K562 treated with DMSO at 1 percent for 12 hours (cell line): Measurements from ENCODE around the gene HSD3B1. TPM values are rescaled to one million over a fixed set of nuclear protein-coding genes. Genes with fewer than 3 reads are reported as not detected.

Source experiments
- total RNA-seq: library from RNA; unstranded; fragments of 300-600 nt; gene quantifications from 2 replicates; pipeline ENCODE4 v1.2.3, GENCODE V29; 2022; ENCODE audit not compliant: insufficient read depth

The HSD3B1 gene
- not detected in 2 replicates for total RNA-seq

DNA sequence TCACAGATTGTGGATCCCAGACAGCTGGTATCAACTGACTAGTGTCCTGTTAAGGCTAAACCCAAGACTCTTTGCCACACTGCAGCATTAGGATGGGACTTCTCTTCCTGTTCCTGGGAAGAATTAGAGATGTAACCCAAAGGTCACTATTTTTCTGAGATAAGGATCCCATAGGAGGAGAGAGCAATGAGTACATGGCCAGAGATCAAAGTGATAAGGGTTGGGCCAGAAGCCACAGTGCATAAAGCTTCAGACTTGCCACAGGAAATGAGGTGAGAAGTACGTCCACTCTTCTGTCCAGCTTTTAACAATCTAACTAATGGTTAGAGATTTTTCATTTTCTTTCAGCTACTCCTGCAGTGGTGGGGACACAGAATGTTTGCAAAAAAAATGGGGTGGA lies at the start of gene HSD3B1:
Gene HSD3B1, plus strand, starts transcription at position 270 of the 400 bp plus-strand sequence. CDS start 267 bp downstream, outside the sequence.

Other genes with a start within 250 kb of the HSD3B1 start
- not detected in 2 replicates for gene HAO2, start 138.4 kb upstream of the HSD3B1 start, total RNA-seq
- not detected in 2 replicates for gene HSD3B2, start 92.1 kb upstream of the HSD3B1 start, total RNA-seq
- gene ZNF697, start 141.1 kb downstream of the HSD3B1 start, total RNA-seq: 3.2 and 8.6 TPM in 2 replicates
- gene PHGDH, start 204.7 kb downstream of the HSD3B1 start, total RNA-seq: 871 and 937 TPM in 2 replicates